ENCODE results near the gene ZNF335. TPM values are rescaled to one million over a fixed set of nuclear protein-coding genes. Genes with fewer than 3 reads are reported as not detected.

Gene ZNF335
- total and polyA plus RNA-seq, 2 of the 13 experiments (the other 11 are each of a cell fraction or from before 2014, with no cell fraction given) = 9.7 to 13.7 TPM

DNA sequence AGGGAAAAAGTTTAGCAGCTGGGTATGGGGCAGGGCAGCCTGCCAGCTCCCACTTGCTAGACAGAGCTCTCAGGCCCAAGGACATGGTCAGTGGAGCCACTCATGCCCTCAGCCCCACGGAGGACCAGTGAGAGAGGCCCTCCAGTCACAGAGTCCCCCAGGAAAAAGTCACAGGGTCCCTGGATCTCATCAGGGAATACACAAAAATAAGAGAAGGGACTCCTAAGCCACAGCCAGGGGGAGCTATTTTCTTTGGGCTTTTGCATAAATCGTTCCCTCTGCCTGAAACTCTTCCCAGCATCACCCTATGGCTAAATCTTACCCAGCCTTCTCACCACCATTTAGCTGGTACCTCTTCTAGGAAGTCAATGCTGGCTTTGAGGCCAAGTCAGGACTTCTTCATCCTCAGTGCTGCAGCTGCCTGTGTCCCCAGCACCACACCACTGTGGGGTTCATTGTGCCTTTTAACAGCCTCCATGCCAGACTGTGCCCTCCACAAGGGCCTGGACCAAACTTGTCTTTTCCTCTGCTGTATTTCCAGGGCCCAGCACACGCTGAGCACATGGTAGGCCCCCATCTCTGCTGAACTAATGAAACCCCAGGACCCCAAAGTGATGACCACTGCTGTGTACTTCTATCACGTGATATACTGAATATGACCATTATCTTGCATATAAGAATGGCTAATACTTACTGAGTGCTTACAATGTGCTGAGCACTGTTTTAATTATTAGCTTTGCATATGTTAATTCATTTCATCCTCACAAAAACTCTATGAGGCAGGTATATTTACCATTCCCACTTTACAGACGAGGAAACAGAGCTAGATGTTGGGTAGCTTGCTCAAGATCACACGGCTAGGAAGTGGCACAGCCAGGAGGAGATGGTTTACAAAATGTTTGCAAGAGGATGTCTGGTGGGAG is 2.0 kb downstream of the ZNF335 start (continued):
- TF ChIP-seq ZNF713 (CRISPR knock-in tag; IDR thresholded peaks at IDR 0.05) (0 out of 2 replicates have a peak, but pooled peaks have one; percentile 47), LCORL (IDR thresholded peaks at IDR 0.05) (no peak), LCORL (CRISPR knock-in tag; IDR thresholded peaks at IDR 0.05) (no peak), ZC3H13 (CRISPR knock-in tag; IDR thresholded peaks at IDR 0.05) (no peak), MXI1 (IDR thresholded peaks at IDR 0.05; ENCODE audit: borderline replicate concordance, low read depth, low read length) (no peak; the same call in 2 of the 3 replicates), CENPT (CRISPR knock-in tag; IDR thresholded peaks at IDR 0.05; ENCODE audit: low read depth) (no peak), PCBP2 (optimal IDR thresholded peaks at IDR 0.05; ENCODE audit: low read depth, low read length, poor library complexity, severe bottlenecking) (no peak), ZC3H4 (CRISPR knock-in tag; IDR thresholded peaks at IDR 0.05; ENCODE audit: borderline replicate concordance) (0 out of 2 replicates have a peak, but pooled peaks have one; percentile 38), MIER3 (CRISPR knock-in tag; IDR thresholded peaks at IDR 0.05; ENCODE audit: borderline replicate concordance) (no peak), KAT8 (CRISPR knock-in tag; IDR thresholded peaks at IDR 0.05) (no peak), ZKSCAN1 (IDR thresholded peaks at IDR 0.05; ENCODE audit: low read length) (no peak), ZNF317 (CRISPR knock-in tag; IDR thresholded peaks at IDR 0.05) (peak; percentile 31; the same call in 1 of the 2 replicates), SRY (CRISPR knock-in tag; IDR thresholded peaks at IDR 0.05) (no peak), POLR2G (IDR thresholded peaks at IDR 0.05; ENCODE audit: low read depth, low read length) (no peak), RELA (CRISPR knock-in tag; IDR thresholded peaks at IDR 0.05) (0 out of 2 replicates have a peak, but pooled peaks have one; percentile 23), ZNF7 (CRISPR knock-in tag; IDR thresholded peaks at IDR 0.05) (no peak)
- TF ChIP-seq, protein P1, sequence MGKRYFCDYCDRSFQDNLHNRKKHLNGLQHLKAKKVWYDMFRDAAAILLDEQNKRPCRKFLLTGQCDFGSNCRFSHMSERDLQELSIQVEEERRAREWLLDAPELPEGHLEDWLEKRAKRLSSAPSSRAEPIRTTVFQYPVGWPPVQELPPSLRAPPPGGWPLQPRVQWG (CRISPR knock-in tag; IDR thresholded peaks at IDR 0.05; ENCODE audit: borderline replicate concordance, low read depth) = no peak
- TF ChIP-seq, protein P2, sequence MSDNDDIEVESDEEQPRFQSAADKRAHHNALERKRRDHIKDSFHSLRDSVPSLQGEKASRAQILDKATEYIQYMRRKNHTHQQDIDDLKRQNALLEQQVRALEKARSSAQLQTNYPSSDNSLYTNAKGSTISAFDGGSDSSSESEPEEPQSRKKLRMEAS (IDR thresholded peaks at IDR 0.05) = no peak
- TF ChIP-seq, protein P3, sequence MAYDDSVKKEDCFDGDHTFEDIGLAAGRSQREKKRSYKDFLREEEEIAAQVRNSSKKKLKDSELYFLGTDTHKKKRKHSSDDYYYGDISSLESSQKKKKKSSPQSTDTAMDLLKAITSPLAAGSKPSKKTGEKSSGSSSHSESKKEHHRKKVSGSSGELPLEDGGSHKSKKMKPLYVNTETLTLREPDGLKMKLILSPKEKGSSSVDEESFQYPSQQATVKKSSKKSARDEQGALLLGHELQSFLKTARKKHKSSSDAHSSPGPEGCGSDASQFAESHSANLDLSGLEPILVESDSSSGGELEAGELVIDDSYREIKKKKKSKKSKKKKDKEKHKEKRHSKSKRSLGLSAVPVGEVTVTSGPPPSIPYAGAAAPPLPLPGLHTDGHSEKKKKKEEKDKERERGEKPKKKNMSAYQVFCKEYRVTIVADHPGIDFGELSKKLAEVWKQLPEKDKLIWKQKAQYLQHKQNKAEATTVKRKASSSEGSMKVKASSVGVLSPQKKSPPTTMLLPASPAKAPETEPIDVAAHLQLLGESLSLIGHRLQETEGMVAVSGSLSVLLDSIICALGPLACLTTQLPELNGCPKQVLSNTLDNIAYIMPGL (CRISPR knock-in tag; IDR thresholded peaks at IDR 0.05; ENCODE audit: borderline replicate concordance in 1 of 2, low read depth in 1 of 2) = peak; percentile 50 to 53; a peak in 2 of 4 replicates
- TF ChIP-seq, protein P4, sequence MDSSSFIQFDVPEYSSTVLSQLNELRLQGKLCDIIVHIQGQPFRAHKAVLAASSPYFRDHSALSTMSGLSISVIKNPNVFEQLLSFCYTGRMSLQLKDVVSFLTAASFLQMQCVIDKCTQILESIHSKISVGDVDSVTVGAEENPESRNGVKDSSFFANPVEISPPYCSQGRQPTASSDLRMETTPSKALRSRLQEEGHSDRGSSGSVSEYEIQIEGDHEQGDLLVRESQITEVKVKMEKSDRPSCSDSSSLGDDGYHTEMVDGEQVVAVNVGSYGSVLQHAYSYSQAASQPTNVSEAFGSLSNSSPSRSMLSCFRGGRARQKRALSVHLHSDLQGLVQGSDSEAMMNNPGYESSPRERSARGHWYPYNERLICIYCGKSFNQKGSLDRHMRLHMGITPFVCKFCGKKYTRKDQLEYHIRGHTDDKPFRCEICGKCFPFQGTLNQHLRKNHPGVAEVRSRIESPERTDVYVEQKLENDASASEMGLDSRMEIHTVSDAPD (CRISPR knock-in tag; IDR thresholded peaks at IDR 0.05) = 0 out of 2 replicates have a peak, but pooled peaks have one; percentile 14
- TF ChIP-seq, protein P5, sequence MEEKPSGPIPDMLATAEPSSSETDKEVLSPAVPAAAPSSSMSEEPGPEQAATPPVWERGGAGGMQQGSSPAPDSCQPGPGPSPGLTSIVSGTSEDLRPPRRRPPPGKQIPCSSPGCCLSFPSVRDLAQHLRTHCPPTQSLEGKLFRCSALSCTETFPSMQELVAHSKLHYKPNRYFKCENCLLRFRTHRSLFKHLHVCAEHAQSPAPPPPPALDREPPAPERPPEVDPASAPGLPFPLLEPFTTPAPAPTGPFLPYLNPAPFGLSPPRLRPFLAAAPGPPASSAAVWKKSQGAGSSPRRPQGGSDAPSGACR (CRISPR knock-in tag; IDR thresholded peaks at IDR 0.05) = no peak
- TF ChIP-seq, protein P6, sequence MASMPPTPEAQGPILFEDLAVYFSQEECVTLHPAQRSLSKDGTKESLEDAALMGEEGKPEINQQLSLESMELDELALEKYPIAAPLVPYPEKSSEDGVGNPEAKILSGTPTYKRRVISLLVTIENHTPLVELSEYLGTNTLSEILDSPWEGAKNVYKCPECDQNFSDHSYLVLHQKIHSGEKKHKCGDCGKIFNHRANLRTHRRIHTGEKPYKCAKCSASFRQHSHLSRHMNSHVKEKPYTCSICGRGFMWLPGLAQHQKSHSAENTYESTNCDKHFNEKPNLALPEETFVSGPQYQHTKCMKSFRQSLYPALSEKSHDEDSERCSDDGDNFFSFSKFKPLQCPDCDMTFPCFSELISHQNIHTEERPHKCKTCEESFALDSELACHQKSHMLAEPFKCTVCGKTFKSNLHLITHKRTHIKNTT (CRISPR knock-in tag; IDR thresholded peaks at IDR 0.05) = no peak

All from HepG2 (cell line).